HepG2 (cell line): ENCODE measurements around the gene MTHFD2L. TPM values are rescaled to one million over a fixed set of nuclear protein-coding genes. Genes with fewer than 3 reads are reported as not detected.

ENCODE experiments used
- ATAC-seq: fragments of 200-7000 bp; cut with Tn5 transposase; 3 replicates; pipeline ENCODE4 v1.9.1; 2020; ENCODE audit warnings: mild to moderate bottlenecking, moderate library complexity
- BruUV-seq: library from RNA; stranded (reverse); fragments of 400-500 nt; replicated peaks from 2 replicates; lab custom pipeline; 2021; lab: Mats Ljungman, UMichigan
- CTCF ChIA-PET: fragments of 300-600 bp; formaldehyde crosslinking; extraction: SDS; loops from one replicate; lab custom pipeline; 2021; ENCODE audit warnings: low total read pairs, inconsistent platforms, low intra/inter-chr PET ratio; lab: Yijun Ruan, JAX
- POLR2A ChIA-PET: fragments of 350-600 bp; sonication (Branson Sonifier 250); formaldehyde crosslinking; loops from one replicate; lab custom pipeline; 2020; ENCODE audit warnings: antibody characterized with exemption, inconsistent platforms; lab: Yijun Ruan, JAX
- DNase-seq: peaks from one replicate; pipeline ENCODE4 v3.0.0-alpha.2; 2015; ENCODE audit warnings: low spot score
- FAIRE-seq: peaks from 3 replicates; lab custom pipeline; 2011; peaks lifted over from hg19 to GRCh38; lab: Jason Lieb, UNC
- H2AFZ ChIP-seq: one replicate; pipeline ENCODE4 v1.6.1; 2011; ENCODE audit warnings: low read length, inconsistent platforms
- H3K27ac ChIP-seq: fragments of 300-600 bp; 3 replicates; pipeline ENCODE4 v1.8.0; 2011; ENCODE audit warnings: mixed run types, mild to moderate bottlenecking, mixed read lengths, low read length, inconsistent platforms; ENCODE audit not compliant: insufficient read depth; ENCODE audit errors: extremely low read length
- H3K27me3 ChIP-seq, 2 experiments: fragments of 200-600 bp in 1 of 2; 2 replicates in 1 of 2; 3 replicates in 1 of 2; pipeline versions ENCODE4 v1.6.0 to v1.8.0; 2011; ENCODE audit warnings: low read length in 2 of 2, mild to moderate bottlenecking in 2 of 2, moderate library complexity in 2 of 2, inconsistent platforms in 1 of 2; ENCODE audit not compliant: insufficient read depth in 2 of 2, control insufficient read depth in 1 of 2
- H3K36me3 ChIP-seq, 2 experiments: fragments of 200-600 bp in 1 of 2; replicated peaks in 1 of 2; 2 replicates in 1 of 2; 3 replicates in 1 of 2; pipeline versions ENCODE4 v1.5.1 to v1.8.0; 2011; ENCODE audit warnings: low read length in 2 of 2, inconsistent platforms in 1 of 2; ENCODE audit not compliant: insufficient read depth in 2 of 2, control insufficient read depth in 1 of 2
- H3K4me1 ChIP-seq: 2 replicates; pipeline ENCODE4 v1.5.1; 2012; ENCODE audit warnings: low read length, inconsistent platforms; ENCODE audit not compliant: insufficient read depth
- H3K4me2 ChIP-seq: 2 replicates; pipeline ENCODE4 v1.6.0; 2011; ENCODE audit warnings: low read depth, low read length, inconsistent platforms
- H3K4me3 ChIP-seq, 3 experiments: fragments of 200-600 bp in 1 of 3; sonication (generic), shearing (Covaris generic) in 1 of 3; replicated peaks in 1 of 3; 2 replicates each; pipeline ENCODE4 v1.5.1; 2011 to 2016; ENCODE audit warnings: low read length in 3 of 3, inconsistent platforms in 2 of 3, low read depth in 2 of 3, mild to moderate bottlenecking in 2 of 3, control low read depth in 1 of 3, mixed read lengths in 1 of 3; ENCODE audit not compliant: insufficient read depth in 1 of 3
- H3K79me2 ChIP-seq: one replicate; pipeline ENCODE4 v1.6.1; 2011; ENCODE audit warnings: low read length, inconsistent platforms; ENCODE audit not compliant: insufficient read depth
- H3K9ac ChIP-seq: 2 replicates; pipeline ENCODE4 v1.6.0; 2011; ENCODE audit warnings: mild to moderate bottlenecking, low read depth, low read length, inconsistent platforms; ENCODE audit not compliant: insufficient read depth
- H3K9me3 ChIP-seq: 2 replicates; pipeline ENCODE4 v1.5.1; 2012; ENCODE audit warnings: mild to moderate bottlenecking, low read length
- H4K20me1 ChIP-seq: 2 replicates; pipeline ENCODE4 v1.6.0; 2011; ENCODE audit warnings: inconsistent platforms, mild to moderate bottlenecking, low read length, moderate library complexity; ENCODE audit not compliant: insufficient read depth
- GTF3A ChIP-seq: sonication (generic); formaldehyde crosslinking; conservative IDR thresholded peaks from 2 replicates; pipeline ENCODE4 v1.4.0; 2020; ENCODE audit warnings: mild to moderate bottlenecking, missing genetic modification reagents
- KDM5B ChIP-seq: sonication (generic); formaldehyde crosslinking; IDR thresholded peaks from 2 replicates; pipeline ENCODE4 v1.4.0; 2020; ENCODE audit warnings: missing genetic modification reagents, mild to moderate bottlenecking, borderline replicate concordance
- NR3C1 ChIP-seq: sonication (generic); formaldehyde crosslinking; IDR thresholded peaks from 2 replicates; pipeline ENCODE4 v1.4.0; 2020; ENCODE audit warnings: missing genetic modification reagents
- POGZ ChIP-seq: sonication (generic); formaldehyde crosslinking; IDR thresholded peaks from 2 replicates; pipeline ENCODE4 v1.4.0; 2020; ENCODE audit warnings: mild to moderate bottlenecking, missing genetic modification reagents
- POLR2AphosphoS5 ChIP-seq: IDR thresholded peaks from 2 replicates; pipeline ENCODE4 v1.6.1; 2012; ENCODE audit warnings: low read depth, low read length
- RBAK ChIP-seq: sonication (generic); formaldehyde crosslinking; IDR thresholded peaks from 2 replicates; pipeline ENCODE4 v1.5.1; 2020; ENCODE audit warnings: mild to moderate bottlenecking, missing genetic modification reagents
- SMAD3 ChIP-seq: sonication (generic); formaldehyde crosslinking; IDR thresholded peaks from 2 replicates; pipeline ENCODE4 v1.4.0; 2020; ENCODE audit warnings: missing genetic modification reagents
- SMAD9 ChIP-seq: sonication (generic); formaldehyde crosslinking; IDR thresholded peaks from 2 replicates; pipeline ENCODE4 v1.5.1; 2020; ENCODE audit warnings: mild to moderate bottlenecking, missing genetic modification reagents
- SOX5 ChIP-seq: IDR thresholded peaks from 2 replicates; pipeline ENCODE4 v1.6.1; 2016; ENCODE audit warnings: borderline replicate concordance
- ZNF207 ChIP-seq: fragments of 450-650 bp; IDR thresholded peaks from 2 replicates; pipeline ENCODE4 v1.6.1; 2016; ENCODE audit warnings: antibody characterized with exemption, borderline replicate concordance
- ZNF383 ChIP-seq: sonication (generic); formaldehyde crosslinking; IDR thresholded peaks from 2 replicates; pipeline ENCODE4 v1.4.0; 2020; ENCODE audit warnings: missing genetic modification reagents, mild to moderate bottlenecking, borderline replicate concordance
- in situ Hi-C: cut with HindIII; loops from 2 replicates; pipeline ENCODE4 v1.10.0; 2017; ENCODE audit warnings: low pct_unique_long_range_greater_than_20kb; ENCODE audit not compliant: extremely low pct_ligation_motif_present
- intact Hi-C: fragments of 100-400 bp; cut with micrococcal nuclease; formaldehyde crosslinking; loops from one replicate; pipeline ENCODE4 v1.10.0; 2022; ENCODE audit not compliant: unreplicated experiment
- polyA plus RNA-seq, 8 experiments: library from polyadenylated mRNA; depleted of rRNA in 3 of 8; stranded (reverse) in 7 of 8; unstranded in 1 of 8; fragments of >200 nt; fragmentation: Illumina TruSeq in 4 of 8; extraction: Trizol in 4 of 8; gene quantifications; 2 replicates each; pipeline versions ENCODE4 v1.2.1 to v1.2.3, GENCODE V29; 2011 to 2016; ENCODE audit warnings: low read depth in 4 of 8, missing spikeins in 1 of 8, mixed read lengths in 1 of 8; ENCODE audit not compliant: insufficient read depth in 1 of 8
- total RNA-seq, 5 experiments: library from RNA; depleted of rRNA; stranded (reverse); fragments of >200 nt; fragmentation: Illumina TruSeq; extraction: Trizol; gene quantifications; 2 replicates each; pipeline ENCODE4 v1.2.3, GENCODE V29; 2016; ENCODE audit warnings: low read depth in 1 of 5
- TF ChIP-seq, protein P1 (sequence below): sonication (generic); formaldehyde crosslinking; IDR thresholded peaks from 2 replicates; pipeline ENCODE4 v1.5.1; 2020; ENCODE audit warnings: mild to moderate bottlenecking, missing genetic modification reagents, moderate library complexity
- TF ChIP-seq, protein P2 (sequence below): sonication (generic); formaldehyde crosslinking; IDR thresholded peaks from 2 replicates; pipeline ENCODE4 v1.4.0; 2020; ENCODE audit warnings: low read depth, mild to moderate bottlenecking, missing genetic modification reagents
- TF ChIP-seq, protein P3 (sequence below): IDR thresholded peaks from 2 replicates; pipeline ENCODE4 v1.6.1; 2016; ENCODE audit warnings: low read depth, missing genetic modification reagents, missing compliant biosample characterization
- TF ChIP-seq, protein P4 (sequence below): conservative IDR thresholded peaks from 2 replicates; pipeline ENCODE4 v1.6.1; 2018; ENCODE audit warnings: missing genetic modification reagents
- TF ChIP-seq, protein P5 (sequence below): sonication (generic); formaldehyde crosslinking; IDR thresholded peaks from 2 replicates; pipeline ENCODE4 v1.8.0; 2022; ENCODE audit warnings: mild to moderate bottlenecking, missing genetic modification reagents, borderline replicate concordance

MTHFD2L gene
- total and polyA plus RNA-seq, 2 of the 13 experiments (the other 11 are each of a cell fraction or from before 2014, with no cell fraction given): 10.5 to 14.9 TPM

DNA sequence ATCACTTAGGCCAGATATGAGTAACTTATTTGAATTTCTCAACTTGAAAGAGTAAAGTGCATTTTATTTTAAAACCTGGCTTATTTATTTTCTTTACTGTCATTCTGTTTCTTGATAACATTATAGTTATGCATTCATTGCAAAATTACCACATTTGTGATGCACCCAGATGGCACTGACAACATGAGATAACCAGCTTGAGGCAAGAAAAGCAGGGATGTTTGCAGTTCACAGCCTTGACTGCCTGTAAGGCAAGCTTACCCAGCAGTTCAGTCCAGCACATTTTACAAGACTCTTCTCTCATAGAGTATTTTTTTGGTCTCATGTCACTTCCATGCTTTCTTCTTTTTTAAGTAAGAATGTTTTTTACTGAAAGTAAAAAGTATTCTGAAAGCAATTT lies 125.0 kb downstream of the MTHFD2L start:
- intact Hi-C loops (no loop called here), in situ Hi-C loops (no loop called here)
- ATAC-seq (no peak), FAIRE-seq (no peak), DNase-seq (no peak)
- no peak overlapping the region for H2AFZ ChIP-seq
- POLR2A ChIA-PET: no interaction called here
- H3K4me3 ChIP-seq: no peak overlapping the region
- H3K4me1 ChIP-seq: no peaks in the 10 kb centered on the region
- no peaks in the 10 kb centered on the region for H3K79me2 ChIP-seq
- TF ChIP-seq, protein P1, sequence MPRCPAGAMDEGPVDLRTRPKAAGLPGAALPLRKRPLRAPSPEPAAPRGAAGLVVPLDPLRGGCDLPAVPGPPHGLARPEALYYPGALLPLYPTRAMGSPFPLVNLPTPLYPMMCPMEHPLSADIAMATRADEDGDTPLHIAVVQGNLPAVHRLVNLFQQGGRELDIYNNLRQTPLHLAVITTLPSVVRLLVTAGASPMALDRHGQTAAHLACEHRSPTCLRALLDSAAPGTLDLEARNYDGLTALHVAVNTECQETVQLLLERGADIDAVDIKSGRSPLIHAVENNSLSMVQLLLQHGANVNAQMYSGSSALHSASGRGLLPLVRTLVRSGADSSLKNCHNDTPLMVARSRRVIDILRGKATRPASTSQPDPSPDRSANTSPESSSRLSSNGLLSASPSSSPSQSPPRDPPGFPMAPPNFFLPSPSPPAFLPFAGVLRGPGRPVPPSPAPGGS (CRISPR knock-in tag): no peak
- TF ChIP-seq ZNF207: no peak
- TF ChIP-seq, protein P2, sequence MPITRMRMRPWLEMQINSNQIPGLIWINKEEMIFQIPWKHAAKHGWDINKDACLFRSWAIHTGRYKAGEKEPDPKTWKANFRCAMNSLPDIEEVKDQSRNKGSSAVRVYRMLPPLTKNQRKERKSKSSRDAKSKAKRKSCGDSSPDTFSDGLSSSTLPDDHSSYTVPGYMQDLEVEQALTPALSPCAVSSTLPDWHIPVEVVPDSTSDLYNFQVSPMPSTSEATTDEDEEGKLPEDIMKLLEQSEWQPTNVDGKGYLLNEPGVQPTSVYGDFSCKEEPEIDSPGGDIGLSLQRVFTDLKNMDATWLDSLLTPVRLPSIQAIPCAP: no peak
- TF ChIP-seq, protein P3, sequence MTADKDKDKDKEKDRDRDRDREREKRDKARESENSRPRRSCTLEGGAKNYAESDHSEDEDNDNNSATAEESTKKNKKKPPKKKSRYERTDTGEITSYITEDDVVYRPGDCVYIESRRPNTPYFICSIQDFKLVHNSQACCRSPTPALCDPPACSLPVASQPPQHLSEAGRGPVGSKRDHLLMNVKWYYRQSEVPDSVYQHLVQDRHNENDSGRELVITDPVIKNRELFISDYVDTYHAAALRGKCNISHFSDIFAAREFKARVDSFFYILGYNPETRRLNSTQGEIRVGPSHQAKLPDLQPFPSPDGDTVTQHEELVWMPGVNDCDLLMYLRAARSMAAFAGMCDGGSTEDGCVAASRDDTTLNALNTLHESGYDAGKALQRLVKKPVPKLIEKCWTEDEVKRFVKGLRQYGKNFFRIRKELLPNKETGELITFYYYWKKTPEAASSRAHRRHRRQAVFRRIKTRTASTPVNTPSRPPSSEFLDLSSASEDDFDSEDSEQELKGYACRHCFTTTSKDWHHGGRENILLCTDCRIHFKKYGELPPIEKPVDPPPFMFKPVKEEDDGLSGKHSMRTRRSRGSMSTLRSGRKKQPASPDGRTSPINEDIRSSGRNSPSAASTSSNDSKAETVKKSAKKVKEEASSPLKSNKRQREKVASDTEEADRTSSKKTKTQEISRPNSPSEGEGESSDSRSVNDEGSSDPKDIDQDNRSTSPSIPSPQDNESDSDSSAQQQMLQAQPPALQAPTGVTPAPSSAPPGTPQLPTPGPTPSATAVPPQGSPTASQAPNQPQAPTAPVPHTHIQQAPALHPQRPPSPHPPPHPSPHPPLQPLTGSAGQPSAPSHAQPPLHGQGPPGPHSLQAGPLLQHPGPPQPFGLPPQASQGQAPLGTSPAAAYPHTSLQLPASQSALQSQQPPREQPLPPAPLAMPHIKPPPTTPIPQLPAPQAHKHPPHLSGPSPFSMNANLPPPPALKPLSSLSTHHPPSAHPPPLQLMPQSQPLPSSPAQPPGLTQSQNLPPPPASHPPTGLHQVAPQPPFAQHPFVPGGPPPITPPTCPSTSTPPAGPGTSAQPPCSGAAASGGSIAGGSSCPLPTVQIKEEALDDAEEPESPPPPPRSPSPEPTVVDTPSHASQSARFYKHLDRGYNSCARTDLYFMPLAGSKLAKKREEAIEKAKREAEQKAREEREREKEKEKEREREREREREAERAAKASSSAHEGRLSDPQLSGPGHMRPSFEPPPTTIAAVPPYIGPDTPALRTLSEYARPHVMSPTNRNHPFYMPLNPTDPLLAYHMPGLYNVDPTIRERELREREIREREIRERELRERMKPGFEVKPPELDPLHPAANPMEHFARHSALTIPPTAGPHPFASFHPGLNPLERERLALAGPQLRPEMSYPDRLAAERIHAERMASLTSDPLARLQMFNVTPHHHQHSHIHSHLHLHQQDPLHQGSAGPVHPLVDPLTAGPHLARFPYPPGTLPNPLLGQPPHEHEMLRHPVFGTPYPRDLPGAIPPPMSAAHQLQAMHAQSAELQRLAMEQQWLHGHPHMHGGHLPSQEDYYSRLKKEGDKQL: no peak
- no peak for TF ChIP-seq POLR2AphosphoS5
- TF ChIP-seq POGZ: no peak
- no peak for TF ChIP-seq SOX5
- TF ChIP-seq RBAK (CRISPR knock-in tag): no peak
- no peak for TF ChIP-seq NR3C1
- no peak for TF ChIP-seq GTF3A (CRISPR knock-in tag)
- no peak for TF ChIP-seq ZNF383 (CRISPR knock-in tag)
- TF ChIP-seq SMAD9 (CRISPR knock-in tag): no peak
- TF ChIP-seq, protein P4, sequence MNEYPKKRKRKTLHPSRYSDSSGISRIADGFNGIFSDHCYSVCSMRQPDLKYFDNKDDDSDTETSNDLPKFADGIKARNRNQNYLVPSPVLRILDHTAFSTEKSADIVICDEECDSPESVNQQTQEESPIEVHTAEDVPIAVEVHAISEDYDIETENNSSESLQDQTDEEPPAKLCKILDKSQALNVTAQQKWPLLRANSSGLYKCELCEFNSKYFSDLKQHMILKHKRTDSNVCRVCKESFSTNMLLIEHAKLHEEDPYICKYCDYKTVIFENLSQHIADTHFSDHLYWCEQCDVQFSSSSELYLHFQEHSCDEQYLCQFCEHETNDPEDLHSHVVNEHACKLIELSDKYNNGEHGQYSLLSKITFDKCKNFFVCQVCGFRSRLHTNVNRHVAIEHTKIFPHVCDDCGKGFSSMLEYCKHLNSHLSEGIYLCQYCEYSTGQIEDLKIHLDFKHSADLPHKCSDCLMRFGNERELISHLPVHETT (CRISPR knock-in tag): no peak
- TF ChIP-seq SMAD3 (CRISPR knock-in tag): no peak
- no peak for TF ChIP-seq KDM5B (CRISPR knock-in tag)
- TF ChIP-seq, protein P5, sequence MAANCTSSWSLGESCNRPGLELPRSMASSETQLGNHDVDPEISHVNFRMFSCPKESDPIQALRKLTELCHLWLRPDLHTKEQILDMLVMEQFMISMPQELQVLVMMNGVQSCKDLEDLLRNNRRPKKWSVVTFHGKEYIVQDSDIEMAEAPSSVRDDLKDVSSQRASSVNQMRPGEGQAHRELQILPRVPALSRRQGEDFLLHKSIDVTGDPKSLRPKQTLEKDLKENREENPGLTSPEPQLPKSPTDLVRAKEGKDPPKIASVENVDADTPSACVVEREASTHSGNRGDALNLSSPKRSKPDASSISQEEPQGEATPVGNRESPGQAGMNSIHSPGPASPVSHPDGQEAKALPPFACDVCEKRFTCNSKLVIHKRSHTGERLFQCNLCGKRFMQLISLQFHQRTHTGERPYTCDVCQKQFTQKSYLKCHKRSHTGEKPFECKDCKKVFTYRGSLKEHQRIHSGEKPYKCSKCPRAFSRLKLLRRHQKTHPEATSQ (CRISPR knock-in tag): no peak
- H3K4me2 ChIP-seq: no peak overlapping the region
- no peaks in the 10 kb centered on the region for H4K20me1 ChIP-seq
- H3K36me3 ChIP-seq: no peaks in the 10 kb centered on the region
- BruUV-seq: no TSS peak
- H3K9me3 ChIP-seq: no peaks in the 10 kb centered on the region
- no peak overlapping the region for H3K9ac ChIP-seq
- no peaks in the 10 kb centered on the region for H3K27me3 ChIP-seq
- CTCF ChIA-PET: no interaction called here
- no peak overlapping the region for H3K27ac ChIP-seq
